PC-9 (cell line): Measurements from ENCODE around the gene IL1A. TPM values are rescaled to one million over a fixed set of nuclear protein-coding genes. Genes with fewer than 3 reads are reported as not detected.

Experiments
- BruUV-seq: library from RNA; stranded (reverse); fragments of 400-500 nt; replicated peaks from 2 replicates; lab custom pipeline; 2021; lab: Mats Ljungman, UMichigan
- CTCF ChIA-PET: fragments of 300-600 bp; sonication (Branson Sonifier 250); formaldehyde crosslinking; loops from one replicate; lab custom pipeline; 2022; ENCODE audit warnings: antibody characterized with exemption; lab: Charles Lee
- POLR2A ChIA-PET: fragments of 300-600 bp; sonication (Branson Sonifier 250); formaldehyde crosslinking; loops from one replicate; lab custom pipeline; 2022; ENCODE audit warnings: antibody characterized with exemption; ENCODE audit not compliant: unreplicated experiment; lab: Charles Lee
- DNase-seq, 2 experiments: peaks; one replicate each; pipeline versions ENCODE4 v3.0.0 to v3.0.0-alpha.2; 2015 to 2022; ENCODE audit warnings: mixed read lengths in 1 of 2
- H2AFZ ChIP-seq: fragments of 200-600 bp; sonication (generic); 2 replicates; pipeline ENCODE4 v1.8.1; 2017; ENCODE audit warnings: antibody characterized with exemption
- H3F3A ChIP-seq: fragments of 200-600 bp; sonication (generic); 2 replicates; pipeline ENCODE4 v1.8.1; 2017; ENCODE audit warnings: antibody characterized with exemption, mild to moderate bottlenecking, low read depth; ENCODE audit not compliant: insufficient read depth
- H3K27ac ChIP-seq: fragments of 200-600 bp; sonication (generic); 2 replicates; pipeline ENCODE4 v1.6.1; 2016; ENCODE audit warnings: mixed run types
- H3K27me3 ChIP-seq: fragments of 200-600 bp; sonication (generic); 2 replicates; pipeline ENCODE4 v1.6.1; 2016; ENCODE audit warnings: low read depth, mixed run types; ENCODE audit not compliant: insufficient read depth
- H3K36me3 ChIP-seq: fragments of 200-600 bp; sonication (generic); 2 replicates; pipeline ENCODE4 v1.6.1; 2016; ENCODE audit warnings: low read depth, mixed run types
- H3K4me1 ChIP-seq: fragments of 200-600 bp; sonication (generic); replicated peaks from 2 replicates; pipeline ENCODE4 v1.6.1; 2016; ENCODE audit warnings: mixed run types; ENCODE audit not compliant: insufficient read depth
- H3K4me2 ChIP-seq: fragments of 200-600 bp; sonication (generic); 2 replicates; pipeline ENCODE4 v1.6.1; 2017; ENCODE audit warnings: mixed run types
- H3K4me3 ChIP-seq: fragments of 200-600 bp; sonication (generic); 2 replicates; pipeline ENCODE4 v1.6.1; 2016; ENCODE audit warnings: mixed run types
- H3K79me2 ChIP-seq: fragments of 200-600 bp; sonication (generic); 2 replicates; pipeline ENCODE4 v1.6.1; 2017; ENCODE audit warnings: low read depth, mixed run types
- H3K9me2 ChIP-seq: fragments of 200-600 bp; sonication (generic); 2 replicates; pipeline ENCODE4 v1.8.1; 2017; ENCODE audit warnings: mild to moderate bottlenecking; ENCODE audit not compliant: insufficient read depth
- H3K9me3 ChIP-seq: fragments of 200-600 bp; sonication (generic); 2 replicates; pipeline ENCODE4 v1.8.1; 2016; ENCODE audit warnings: low read depth; ENCODE audit not compliant: insufficient read depth
- H4K20me1 ChIP-seq: fragments of 200-600 bp; sonication (generic); 2 replicates; pipeline ENCODE4 v1.8.1; 2017; ENCODE audit not compliant: insufficient read depth
- EZH2 ChIP-seq: fragments of 200-600 bp; sonication (generic); IDR thresholded peaks from 2 replicates; pipeline ENCODE4 v1.8.0; 2017; ENCODE audit warnings: antibody characterized with exemption, low read depth
- intact Hi-C: fragments of 100-400 bp; cut with micrococcal nuclease; formaldehyde crosslinking; loops from one replicate; pipeline ENCODE4 v1.10.0; 2022; ENCODE audit not compliant: unreplicated experiment
- total RNA-seq: library from RNA; stranded (reverse); gene quantifications from 2 replicates; pipeline ENCODE4 v1.2.3, GENCODE V29; 2021
- TF ChIP-seq, protein P1 (sequence below): fragments of 200-600 bp; sonication (generic); conservative IDR thresholded peaks from 2 replicates; pipeline ENCODE4 v1.6.1; 2017; ENCODE audit warnings: mixed run types, antibody characterized with exemption, mild to moderate bottlenecking, moderate library complexity

The IL1A gene
- total RNA-seq, 1 experiment from 2014 or later, result 0.55 TPM

DNA sequence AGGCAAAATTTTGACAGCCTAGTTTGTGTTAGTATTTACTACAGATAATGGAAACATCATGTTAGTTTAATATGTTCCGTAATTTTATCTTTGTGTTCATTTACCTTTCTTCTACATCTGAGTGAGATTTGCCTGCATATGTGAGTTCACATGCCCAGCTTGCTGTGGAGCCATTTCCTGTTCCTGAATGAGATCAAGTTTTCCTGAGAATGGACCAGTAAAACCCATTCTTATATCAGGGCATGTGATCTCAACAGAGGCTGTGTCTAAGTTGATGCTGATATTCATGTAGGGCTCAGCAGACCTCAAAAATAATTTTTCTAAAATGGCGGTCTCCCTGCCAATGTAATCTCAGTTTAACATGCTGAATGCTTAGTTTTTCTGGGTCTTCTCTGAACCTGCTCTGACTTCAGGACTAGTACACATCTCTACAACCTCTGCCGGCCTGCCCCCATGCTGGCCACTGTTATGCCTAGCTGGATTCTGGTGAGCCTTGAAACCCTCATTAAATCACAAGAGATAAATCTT, 1.0 kb downstream of the IL1A start:
- intact Hi-C loops, result no loop called here
- Histone ChIP-seq H3K36me3 (no peaks in the 10 kb centered on the region), H3K27ac (peak overlapping the region; percentile 44; the same call in 1 of the 2 replicates), H3F3A (no peaks in the 10 kb centered on the region), H3K4me1 (peaks cover 36% of the 10 kb centered on the region), H3K9me3 (no peaks in the 10 kb centered on the region; the same call in 1 of the 2 replicates), H4K20me1 (no peaks in the 10 kb centered on the region), H3K4me3 (peak overlapping the region; percentile 21; the same call in 1 of the 2 replicates), H3K9me2 (no peaks in the 10 kb centered on the region; the same call in 1 of the 2 replicates), H3K4me2 (peak overlapping the region; percentile 46), H3K27me3 (no peaks in the 10 kb centered on the region), H2AFZ (no peak overlapping the region), H3K79me2 (no peaks in the 10 kb centered on the region)
- no TSS peak for BruUV-seq
- no peak for DNase-seq
- ChIA-PET CTCF (interaction anchor here (0.6 kb wide), 1 partner anchor 625 kb away, joined by 3 read pairs; no protein-coding TSS in a partner anchor), POLR2A (no interaction called here)
- no peak for TF ChIP-seq EZH2
- TF ChIP-seq, protein P1, sequence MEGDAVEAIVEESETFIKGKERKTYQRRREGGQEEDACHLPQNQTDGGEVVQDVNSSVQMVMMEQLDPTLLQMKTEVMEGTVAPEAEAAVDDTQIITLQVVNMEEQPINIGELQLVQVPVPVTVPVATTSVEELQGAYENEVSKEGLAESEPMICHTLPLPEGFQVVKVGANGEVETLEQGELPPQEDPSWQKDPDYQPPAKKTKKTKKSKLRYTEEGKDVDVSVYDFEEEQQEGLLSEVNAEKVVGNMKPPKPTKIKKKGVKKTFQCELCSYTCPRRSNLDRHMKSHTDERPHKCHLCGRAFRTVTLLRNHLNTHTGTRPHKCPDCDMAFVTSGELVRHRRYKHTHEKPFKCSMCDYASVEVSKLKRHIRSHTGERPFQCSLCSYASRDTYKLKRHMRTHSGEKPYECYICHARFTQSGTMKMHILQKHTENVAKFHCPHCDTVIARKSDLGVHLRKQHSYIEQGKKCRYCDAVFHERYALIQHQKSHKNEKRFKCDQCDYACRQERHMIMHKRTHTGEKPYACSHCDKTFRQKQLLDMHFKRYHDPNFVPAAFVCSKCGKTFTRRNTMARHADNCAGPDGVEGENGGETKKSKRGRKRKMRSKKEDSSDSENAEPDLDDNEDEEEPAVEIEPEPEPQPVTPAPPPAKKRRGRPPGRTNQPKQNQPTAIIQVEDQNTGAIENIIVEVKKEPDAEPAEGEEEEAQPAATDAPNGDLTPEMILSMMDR, result no peak

DNA sequence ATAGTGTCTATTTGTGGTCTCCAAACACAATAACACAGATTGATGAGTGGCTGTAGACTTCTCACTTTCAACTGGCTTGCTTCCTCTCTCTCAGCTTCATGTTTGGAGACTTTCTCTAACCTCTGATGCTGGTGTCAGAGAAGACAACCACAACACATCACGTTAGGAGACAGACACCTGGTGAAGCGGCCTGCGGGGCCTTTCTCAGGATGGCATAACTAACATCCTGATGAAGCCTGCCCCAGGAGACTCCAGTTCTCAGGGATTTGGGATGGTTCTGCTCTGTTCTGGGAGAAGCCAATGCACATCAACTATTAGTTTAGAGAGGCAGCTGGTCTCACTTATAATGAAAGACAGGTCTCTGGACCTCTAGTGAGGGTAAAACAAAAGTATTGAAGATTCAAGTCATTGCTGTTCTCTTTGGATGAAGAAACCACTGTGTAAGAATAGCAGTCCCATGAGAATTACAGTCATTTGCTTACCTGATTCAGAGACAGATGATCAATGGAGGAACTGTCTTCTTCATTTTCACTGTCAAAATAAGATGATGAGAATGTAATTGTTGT, 2.0 kb downstream of the IL1A start:
- Histone ChIP-seq H3K79me2 (no peaks in the 10 kb centered on the region), H3K4me3 (no peak overlapping the region), H3K27me3 (no peaks in the 10 kb centered on the region), H3K4me1 (peaks cover 28% of the 10 kb centered on the region), H3K36me3 (no peaks in the 10 kb centered on the region), H2AFZ (no peak overlapping the region), H4K20me1 (no peaks in the 10 kb centered on the region), H3F3A (no peaks in the 10 kb centered on the region), H3K9me2 (no peaks in the 10 kb centered on the region; the same call in 1 of the 2 replicates), H3K27ac (no peak overlapping the region), H3K9me3 (no peaks in the 10 kb centered on the region; the same call in 1 of the 2 replicates), H3K4me2 (no peak overlapping the region)
- CTCF ChIA-PET, result no interaction called here
- no peak for TF ChIP-seq EZH2
- TF ChIP-seq, protein P1, result no peak
- BruUV-seq, result no TSS peak
- intact Hi-C loops, result no loop called here
- no peak for DNase-seq
- POLR2A ChIA-PET, result no interaction called here

DNA sequence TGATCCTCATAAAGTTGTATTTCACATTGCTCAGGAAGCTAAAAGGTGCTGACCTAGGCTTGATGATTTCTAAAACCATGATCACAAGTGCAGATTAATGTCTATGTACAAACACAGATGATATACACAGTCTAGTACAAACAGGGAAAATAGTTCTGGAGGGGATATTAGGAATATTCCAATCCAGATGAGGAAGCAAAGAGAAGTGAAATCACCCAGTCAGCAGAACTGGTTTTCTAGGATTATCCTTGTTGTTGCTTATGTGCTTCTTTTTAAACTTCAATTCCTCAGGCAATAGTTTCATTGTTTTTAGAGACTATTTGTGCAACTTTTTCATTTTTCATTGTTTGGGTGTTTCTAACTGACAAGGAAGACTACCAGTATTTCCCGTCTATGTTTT, 4.7 kb downstream of the IL1A start:
- no TSS peak for BruUV-seq
- no peaks in the 10 kb centered on the region for H3K79me2 ChIP-seq
- H3F3A ChIP-seq, result peaks cover 5% of the 10 kb centered on the region; the same call in 1 of the 2 replicates
- no peak overlapping the region for H3K4me2 ChIP-seq
- TF ChIP-seq, protein P1, result no peak
- no peak for TF ChIP-seq EZH2
- H3K4me1 ChIP-seq, result peaks cover 13% of the 10 kb centered on the region
- ChIA-PET POLR2A (no interaction called here), CTCF (no interaction called here)
- no peak overlapping the region for H2AFZ ChIP-seq
- no peak overlapping the region for H3K27ac ChIP-seq
- no peak overlapping the region for H3K4me3 ChIP-seq
- H3K9me3 ChIP-seq, result no peaks in the 10 kb centered on the region; the same call in none of the 2 replicates
- no peaks in the 10 kb centered on the region; the same call in 1 of the 2 replicates for H3K9me2 ChIP-seq
- no peaks in the 10 kb centered on the region for H3K36me3 ChIP-seq
- intact Hi-C loops, result no loop called here
- no peaks in the 10 kb centered on the region for H3K27me3 ChIP-seq
- DNase-seq, result no peak
- H4K20me1 ChIP-seq, result no peaks in the 10 kb centered on the region
